CD4-positive, alpha-beta T cell treated with Interferon alpha-2 for 1 hour (primary cell): ENCODE measurements around the gene POR.

Experiments
- DNase-seq, 2 donors: peaks; one replicate each; pipeline ENCODE4 v3.0.0-alpha.2; 2020 to 2022

Gene POR

DNA sequence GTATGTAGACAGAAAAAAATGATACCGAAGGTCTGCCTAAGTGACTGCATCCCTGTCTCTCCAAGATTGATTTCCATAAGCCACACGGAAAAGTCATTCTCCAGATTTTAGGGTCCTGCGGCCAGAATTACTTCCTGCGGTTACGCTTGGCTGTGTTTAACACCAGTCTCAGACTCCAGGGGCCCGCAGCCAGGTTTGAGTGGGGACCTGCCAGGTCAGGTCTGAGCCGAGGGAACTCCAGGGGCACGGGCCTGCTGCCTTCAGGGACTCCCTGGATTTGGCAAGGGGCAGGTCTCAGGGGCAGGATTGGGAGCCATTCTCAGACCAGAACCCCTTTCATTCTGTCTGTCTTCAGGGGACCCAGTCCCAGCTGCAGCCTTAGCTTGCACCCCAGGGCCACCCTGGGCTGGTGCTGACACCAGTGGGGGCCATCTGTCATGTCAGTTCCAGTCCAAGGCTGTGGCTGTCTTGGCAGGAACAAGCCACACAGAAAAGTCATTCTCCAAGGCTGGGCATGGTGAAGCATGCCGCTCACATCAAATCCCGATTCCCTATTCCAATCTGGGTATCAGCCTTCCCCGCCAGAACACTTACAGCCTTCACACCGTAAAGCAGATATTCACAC lies 40.5 kb downstream of the POR start:
- DNase-seq = no peak

- no peak for DNase-seq
Measured at GRCh38 chr7:75957021-75957736, 42.2 kb downstream of the POR start.

DNA sequence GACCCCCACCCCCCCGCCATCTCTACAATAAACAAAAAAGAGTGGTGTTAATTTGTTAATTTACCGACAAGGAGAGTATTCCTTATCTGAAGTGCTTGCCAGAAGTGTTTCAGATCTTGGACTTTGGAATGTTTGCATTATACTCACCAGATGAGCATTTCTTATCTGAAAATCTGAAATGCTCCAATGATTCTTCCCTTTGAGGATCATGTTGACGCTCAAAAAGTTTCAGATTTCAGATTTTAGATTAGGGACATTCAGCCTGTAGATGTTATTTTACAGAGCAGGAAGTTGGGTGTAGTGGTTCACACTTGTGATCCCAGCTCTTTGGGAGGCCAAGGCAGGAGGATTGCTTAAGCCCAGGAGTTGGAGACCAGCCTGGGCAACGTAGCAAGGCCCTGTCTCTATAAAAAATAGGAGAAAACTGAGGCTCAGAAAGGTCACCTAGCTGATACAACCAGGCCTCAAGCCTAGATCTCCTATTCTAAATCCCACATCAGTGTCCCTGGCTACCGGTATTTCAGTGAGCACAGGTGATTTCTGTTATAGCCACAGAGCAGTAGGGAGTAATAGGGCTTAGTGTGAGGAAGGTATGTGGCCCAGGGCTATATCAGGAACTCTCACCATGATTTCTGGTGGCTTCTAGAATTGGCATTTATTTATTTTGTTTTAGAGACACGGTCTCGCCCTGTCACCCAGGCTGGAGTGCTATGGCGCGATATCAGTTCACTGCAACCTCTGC lies 44.0 kb downstream of the POR start:
- DNase-seq = no peak

DNA sequence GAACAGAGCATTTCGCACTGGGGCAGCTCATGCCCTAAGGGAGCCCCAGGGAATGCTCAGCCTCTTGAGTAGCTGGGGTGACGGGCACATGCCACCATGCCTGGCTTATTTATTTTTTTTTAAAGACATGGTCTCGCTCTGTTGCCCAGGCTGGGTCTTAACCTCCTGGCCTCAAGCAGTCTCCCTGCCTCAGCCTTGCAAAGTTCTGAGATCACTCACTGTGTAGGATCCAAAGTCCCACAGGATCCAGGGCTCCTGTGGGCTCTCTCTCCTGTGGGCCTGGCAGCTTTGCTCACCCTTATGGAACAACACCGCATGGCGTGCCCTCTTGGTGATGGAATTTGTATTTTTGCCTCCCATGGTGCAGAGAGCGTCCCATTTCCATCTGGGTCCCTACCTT lies 45.4 kb downstream of the POR start:
- DNase-seq = no peak

GRCh38 chr7:75961218-75961617 lies 46.3 kb downstream of the POR start:
- no peak for DNase-seq

- no peak for DNase-seq
Measured at GRCh38 chr7:75962607-75963380, 47.8 kb downstream of the POR start.

- DNase-seq = no peak
Measured at GRCh38 chr7:75963381-75963995, 48.5 kb downstream of the POR start.

DNA sequence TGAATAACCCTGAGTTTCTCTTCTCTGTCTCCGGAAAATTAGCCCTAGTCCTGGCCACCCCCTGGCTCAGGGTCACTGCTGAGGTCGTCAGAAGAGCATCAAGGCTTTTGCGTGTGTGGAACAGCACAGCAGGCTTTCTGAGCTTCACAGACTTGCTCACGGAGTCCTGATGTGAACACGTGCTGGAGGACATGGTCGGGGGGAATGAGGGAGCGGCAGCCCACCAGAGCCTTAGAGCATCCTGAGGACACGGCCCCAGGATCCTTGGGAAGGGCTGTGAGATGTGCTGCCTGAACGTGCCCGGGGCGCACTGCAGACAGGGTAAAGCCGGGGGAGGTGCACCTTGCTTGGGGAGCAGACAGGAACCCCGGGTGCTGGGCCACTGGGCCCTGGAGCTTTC lies 50.7 kb downstream of the POR start:
- DNase-seq = no peak

GRCh38 chr7:75966190-75966961 lies 51.4 kb downstream of the POR start:
- no peak for DNase-seq

DNA sequence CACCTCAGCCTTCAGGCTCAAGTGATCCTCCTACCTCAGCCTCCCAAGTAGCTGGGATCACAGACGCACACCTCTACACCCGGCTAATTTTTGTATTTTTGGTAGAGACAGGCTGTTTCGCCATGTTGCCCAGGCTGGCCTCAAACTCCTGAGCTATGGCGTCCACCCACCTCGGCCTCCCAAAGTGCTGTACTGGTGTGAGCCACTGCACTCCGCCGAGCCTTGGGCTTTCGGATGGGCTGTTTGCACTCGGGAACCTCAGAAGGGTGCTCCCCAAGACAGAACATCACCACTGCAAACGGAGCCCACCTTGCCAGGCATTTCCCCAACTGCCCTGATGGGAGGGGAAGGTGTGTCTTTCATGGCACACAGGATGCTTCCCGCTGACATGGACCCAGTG lies 52.1 kb downstream of the POR start:
- DNase-seq = no peak

DNA sequence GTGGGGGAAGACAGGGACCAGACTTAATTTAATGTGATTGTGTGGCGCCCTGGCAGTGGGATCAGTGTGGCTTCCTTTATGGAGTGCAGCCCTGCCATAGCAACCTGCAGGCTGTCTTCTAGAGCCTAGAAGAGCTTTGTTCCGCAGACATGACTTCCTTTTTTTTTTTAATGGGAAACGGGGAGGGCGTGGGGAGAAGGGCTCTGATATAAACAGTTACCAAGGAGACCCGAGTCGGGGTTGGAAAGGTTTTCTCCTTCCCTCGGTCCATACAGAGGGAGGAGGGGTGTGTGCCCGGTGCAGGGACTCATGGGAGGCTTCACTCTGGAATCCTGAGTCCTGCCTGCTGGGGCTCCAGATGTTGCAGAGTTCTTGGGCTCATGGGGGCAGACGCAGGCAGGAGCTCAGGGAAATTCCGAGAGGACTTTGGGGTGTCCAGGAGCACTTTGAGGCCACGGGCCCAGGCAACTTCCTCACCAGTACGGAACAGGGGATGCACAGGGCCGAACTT lies 52.6 kb downstream of the POR start:
- DNase-seq = no peak

DNA sequence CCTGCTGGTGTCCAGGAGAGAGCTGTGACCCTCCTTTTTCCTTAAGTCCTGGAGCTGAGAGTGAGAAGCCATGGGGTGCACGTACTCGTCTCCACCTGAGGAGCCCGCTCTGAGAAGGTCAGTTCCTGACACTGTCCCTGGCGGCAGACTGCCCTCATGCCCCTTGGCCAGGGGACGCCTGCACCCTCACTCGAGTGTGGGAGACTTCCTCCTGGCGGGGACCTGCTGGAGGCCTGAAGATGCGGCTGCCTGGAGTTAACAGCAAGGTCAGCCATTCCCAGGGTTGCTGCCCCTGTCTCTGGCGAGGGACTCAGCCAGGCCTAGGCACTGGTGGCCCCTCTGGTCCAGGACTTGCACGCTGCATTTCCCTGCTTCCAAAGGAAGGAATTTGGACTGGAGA lies 53.1 kb downstream of the POR start:
- no peak for DNase-seq

DNA sequence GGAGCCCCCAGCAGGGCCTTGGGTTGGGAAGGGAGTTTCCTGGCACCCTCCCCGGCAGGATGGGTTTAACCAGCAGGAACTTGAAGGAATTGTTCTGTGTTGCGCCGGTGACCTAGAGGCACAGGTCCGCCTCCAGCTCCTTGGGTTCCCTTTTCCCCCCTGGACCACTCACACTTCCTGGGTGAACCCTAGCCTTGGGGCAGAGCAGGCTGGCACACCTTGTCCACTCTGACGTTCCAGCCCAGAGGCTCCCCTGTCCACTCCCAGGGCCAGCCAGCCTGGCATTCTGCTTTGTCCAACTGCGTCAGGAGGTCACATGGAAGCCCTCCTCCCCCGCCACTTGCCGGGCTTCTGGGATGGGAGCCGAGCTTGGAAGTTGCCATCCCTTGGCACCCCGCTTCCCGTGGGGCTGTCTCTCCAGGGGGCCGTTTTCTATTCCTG lies 53.6 kb downstream of the POR start:
- no peak for DNase-seq

DNA sequence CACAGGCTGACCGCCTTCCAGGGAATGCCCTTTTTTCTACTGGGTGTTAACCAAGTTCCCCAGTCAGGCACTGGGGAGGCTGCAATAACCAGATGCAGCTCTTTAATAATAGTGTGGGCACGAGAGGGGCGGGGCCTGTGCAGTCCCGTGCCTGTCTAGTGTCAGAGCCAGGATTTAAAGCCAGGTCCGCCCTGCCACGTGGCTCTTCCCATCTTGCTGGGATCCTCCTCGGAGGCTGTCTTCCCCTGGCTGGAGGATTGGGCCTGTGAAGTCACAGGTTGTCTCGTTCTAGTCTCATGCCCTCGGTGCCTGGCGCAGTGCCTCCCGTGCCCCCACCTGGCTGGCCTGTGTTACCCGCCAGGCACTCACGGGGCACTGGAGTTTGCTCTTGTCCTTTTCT lies 54.2 kb downstream of the POR start:
- no peak for DNase-seq

- no peak for DNase-seq
Measured at GRCh38 chr7:75969704-75970498, 54.9 kb downstream of the POR start.

- DNase-seq = no peak
Measured at GRCh38 chr7:75971309-75971960, 56.5 kb downstream of the POR start.

DNA sequence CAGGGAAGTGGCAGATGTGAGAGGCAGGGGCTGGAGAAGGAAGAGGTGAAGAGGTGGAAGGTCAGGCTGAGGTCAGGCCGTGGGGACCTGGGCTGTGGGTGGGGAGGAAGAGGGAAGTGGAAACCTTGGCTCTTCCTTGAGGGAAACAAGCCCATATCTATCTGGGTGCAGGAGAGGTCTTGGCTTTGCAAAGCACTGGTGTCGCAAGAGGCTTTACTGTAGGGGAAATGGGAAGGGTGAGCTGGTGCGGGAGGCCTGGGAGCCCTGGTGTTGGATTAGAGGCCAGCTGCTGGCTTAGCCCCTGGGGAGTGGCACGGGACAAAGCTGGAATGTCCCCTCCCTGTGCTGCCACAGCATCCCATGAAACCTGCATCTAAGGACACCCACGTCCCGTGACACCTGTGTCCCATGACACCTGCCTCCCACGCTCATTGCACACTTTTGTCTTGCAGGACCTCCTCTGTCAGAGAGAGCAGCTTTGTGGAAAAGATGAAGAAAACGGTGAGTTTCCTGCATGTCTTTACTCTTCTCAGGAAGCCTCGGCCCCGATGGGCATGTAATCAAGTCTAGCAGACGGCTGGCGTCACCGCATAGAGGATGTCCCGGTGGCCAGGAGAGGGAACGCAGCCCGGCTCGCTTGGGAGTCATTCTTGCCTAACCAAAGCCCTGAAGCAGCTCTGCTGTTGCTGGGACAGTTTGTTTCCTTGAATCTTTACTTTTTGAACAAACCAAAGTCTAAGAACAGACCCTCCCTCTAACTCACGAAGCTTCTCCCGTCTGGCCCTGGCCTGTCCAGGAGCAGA lies 57.2 kb downstream of the POR start:
- no peak for DNase-seq

DNA sequence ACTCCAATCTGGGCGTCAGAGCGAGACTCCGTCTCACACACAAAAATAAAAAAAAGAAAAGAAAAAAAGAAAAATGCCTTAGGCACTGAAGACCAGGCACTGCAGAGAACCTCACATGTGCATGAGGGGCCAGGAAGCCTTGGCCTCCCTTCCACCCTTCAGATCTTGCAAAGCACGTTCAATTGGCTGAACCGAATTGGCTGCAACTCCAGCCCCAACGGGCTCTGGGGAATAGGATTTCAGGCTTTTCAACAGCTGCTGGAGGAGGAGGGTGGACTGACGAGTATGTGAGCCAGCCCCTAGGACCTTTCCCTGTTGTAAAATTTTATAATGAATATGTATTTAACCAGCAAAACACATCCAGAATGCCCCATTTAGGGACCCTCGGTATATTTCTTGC lies 62.8 kb downstream of the POR start:
- no peak for DNase-seq

- DNase-seq = no peak
Measured at GRCh38 chr7:75979759-75980429, 64.9 kb downstream of the POR start.
